Activated T-cell treated with anti-CD3 and anti-CD28 coated beads, Interleukin-2, amount 50 U/mL, for 48 hours (primary cell): ENCODE results near the gene PTCRA.
"Not testable (repeated sequence)": the region's sequence is repeated elsewhere in the genome, so short reads cannot be mapped to it uniquely, and the experiment has no call there.

Source experiments
- DNase-seq, 2 experiments: peaks; one replicate each; pipeline ENCODE4 v3.0.0-alpha.2; 2020

PTCRA gene

GRCh38 chr6:42947950-42948349 lies 32.1 kb downstream of the PTCRA start:
- no peak for DNase-seq

- no peak for DNase-seq
These were observed 36.5 kb downstream of the PTCRA start for GRCh38 chr6:42952389-42952788.

- not testable (repeated sequence) for DNase-seq
These were observed 38.6 kb downstream of the PTCRA start for GRCh38 chr6:42954405-42954804.

- DNase-seq: no peak
These were observed 42.3 kb downstream of the PTCRA start for GRCh38 chr6:42958125-42958524.

- DNase-seq: no peak
These were observed 44.0 kb downstream of the PTCRA start for GRCh38 chr6:42959917-42960242.

GRCh38 chr6:42960243-42961019 lies 44.6 kb downstream of the PTCRA start, which contains the start of gene GNMT:
Gene GNMT, plus strand, starts transcription at chr6:42960754. Its CDS starts 14 bp downstream, at chr6:42960768.
- DNase-seq: peak in 1 of 2 experiments; percentile 55

- no peak for DNase-seq
These were observed 45.2 kb downstream of the PTCRA start for GRCh38 chr6:42961020-42961470.

- no peak for DNase-seq
These were observed 46.2 kb downstream of the PTCRA start for GRCh38 chr6:42962096-42962495.

- no peak for DNase-seq
These were observed 46.8 kb downstream of the PTCRA start for GRCh38 chr6:42962502-42963178.

- no peak for DNase-seq
These were observed 47.5 kb downstream of the PTCRA start for GRCh38 chr6:42963179-42963854.

GRCh38 chr6:42963855-42964605 lies 48.2 kb downstream of the PTCRA start:
- peak; percentile 51 to 59 for DNase-seq

GRCh38 chr6:42966571-42966970 lies 50.7 kb downstream of the PTCRA start:
- DNase-seq: no peak

- DNase-seq: no peak
These were observed 51.4 kb downstream of the PTCRA start for GRCh38 chr6:42967228-42967627.

- no peak for DNase-seq
These were observed 52.4 kb downstream of the PTCRA start for GRCh38 chr6:42968126-42968701.

GRCh38 chr6:42968783-42969182 lies 52.9 kb downstream of the PTCRA start:
- no peak for DNase-seq

- DNase-seq: no peak
These were observed 53.6 kb downstream of the PTCRA start for GRCh38 chr6:42969431-42969830.

GRCh38 chr6:42969934-42970333 lies 54.1 kb downstream of the PTCRA start:
- DNase-seq: no peak

- DNase-seq: peak in 1 of 2 experiments; percentile 27
These were observed 55.2 kb downstream of the PTCRA start for GRCh38 chr6:42970871-42971612.

GRCh38 chr6:42971746-42972327 lies 56.0 kb downstream of the PTCRA start:
- DNase-seq: no peak

- DNase-seq: no peak
These were observed 58.1 kb downstream of the PTCRA start for GRCh38 chr6:42973926-42974325.

- DNase-seq: no peak
These were observed 59.2 kb downstream of the PTCRA start for GRCh38 chr6:42974919-42975505.
